SK-N-SH (cell line): ENCODE results near the gene TMEM60. TPM values are rescaled to one million over a fixed set of nuclear protein-coding genes. Genes with fewer than 3 reads are reported as not detected.

Experiments
- CTCF ChIA-PET: fragments of 300-600, 350-600 bp; formaldehyde crosslinking; extraction: SDS; loops from one replicate; lab custom pipeline; 2021; lab: Yijun Ruan, JAX
- POLR2A ChIA-PET: fragments of 350-600 bp; sonication (Branson Sonifier 250); formaldehyde crosslinking; extraction: SDS; loops from one replicate; lab custom pipeline; 2020; ENCODE audit warnings: antibody characterized with exemption, inconsistent platforms; lab: Yijun Ruan, JAX
- DNase-seq: peaks from one replicate; pipeline ENCODE4 v3.0.0; 2012
- H2AFZ ChIP-seq: fragments of 200-600 bp; sonication (generic); 2 replicates; pipeline ENCODE4 v1.8.1; 2016; ENCODE audit warnings: antibody characterized with exemption, mild to moderate bottlenecking, low read depth
- H3F3A ChIP-seq: fragments of 200-600 bp; sonication (generic); replicated peaks from 2 replicates; pipeline ENCODE3; 2016; ENCODE audit warnings: antibody characterized with exemption, mild to moderate bottlenecking; ENCODE audit not compliant: insufficient read depth
- H3K27ac ChIP-seq, 2 experiments: fragments of 200-500 bp in 1 of 2; fragments of 200-600 bp in 1 of 2; sonication (Bioruptor generic) in 1 of 2; sonication (generic), shearing (Covaris generic) in 1 of 2; 2 replicates each; pipeline versions ENCODE4 v1.5.1 to v1.6.1; 2014 to 2016; ENCODE audit warnings: low read depth in 2 of 2, inconsistent platforms in 1 of 2, low read length in 1 of 2, mild to moderate bottlenecking in 1 of 2, mixed read lengths in 1 of 2
- H3K27me3 ChIP-seq: fragments of 200-600 bp; sonication (generic), shearing (Covaris generic); 2 replicates; pipeline ENCODE4 v1.6.1; 2016; ENCODE audit warnings: mixed run types; ENCODE audit not compliant: insufficient read depth
- H3K36me3 ChIP-seq, 2 experiments: fragments of 200-500 bp in 1 of 2; fragments of 200-600 bp in 1 of 2; sonication (Bioruptor generic) in 1 of 2; sonication (generic) in 1 of 2; replicated peaks in 1 of 2; 2 replicates each; pipeline versions ENCODE3 to v1.5.1; 2014 to 2016; ENCODE audit warnings: low read length in 1 of 2, mild to moderate bottlenecking in 1 of 2; ENCODE audit not compliant: insufficient read depth in 2 of 2, control insufficient read depth in 1 of 2
- H3K4me1 ChIP-seq, 2 experiments: fragments of 200-500 bp in 1 of 2; fragments of 200-600 bp in 1 of 2; sonication (Bioruptor generic) in 1 of 2; sonication (generic), shearing (Covaris generic) in 1 of 2; 2 replicates each; pipeline versions ENCODE4 v1.5.1 to v1.6.1; 2014 to 2016; ENCODE audit warnings: low read depth in 1 of 2, low read length in 1 of 2, mixed run types in 1 of 2; ENCODE audit not compliant: insufficient read depth in 2 of 2, control insufficient read depth in 1 of 2
- H3K4me2 ChIP-seq: fragments of 200-600 bp; sonication (generic), shearing (Covaris generic); 2 replicates; pipeline ENCODE4 v1.6.1; 2017; ENCODE audit warnings: mixed run types
- H3K4me3 ChIP-seq, 2 experiments: fragments of 200-500 bp in 1 of 2; fragments of 200-600 bp in 1 of 2; sonication (Bioruptor generic) in 1 of 2; sonication (generic), shearing (Covaris generic) in 1 of 2; 2 replicates each; pipeline versions ENCODE4 v1.5.1 to v1.8.1; 2014 to 2016; ENCODE audit warnings: low read depth in 2 of 2, inconsistent platforms in 1 of 2, low read length in 1 of 2, mild to moderate bottlenecking in 1 of 2, mixed read lengths in 1 of 2, moderate library complexity in 1 of 2
- H3K79me2 ChIP-seq: fragments of 200-600 bp; sonication (generic); 2 replicates; pipeline ENCODE4 v1.8.1; 2017; ENCODE audit warnings: mild to moderate bottlenecking; ENCODE audit not compliant: insufficient read depth
- H3K9ac ChIP-seq: fragments of 200-600 bp; sonication (generic); 2 replicates; pipeline ENCODE4 v1.6.1; 2017; ENCODE audit warnings: mixed run types
- H3K9me2 ChIP-seq: fragments of 200-600 bp; sonication (generic); 2 replicates; pipeline ENCODE4 v1.6.1; 2017; ENCODE audit warnings: mixed run types
- H3K9me3 ChIP-seq: fragments of 200-600 bp; sonication (generic); 2 replicates; pipeline ENCODE4 v1.6.1; 2017; ENCODE audit warnings: mixed run types, mild to moderate bottlenecking, moderate library complexity
- H4K20me1 ChIP-seq: fragments of 200-600 bp; sonication (generic); 2 replicates; pipeline ENCODE4 v1.6.1; 2017; ENCODE audit warnings: mild to moderate bottlenecking, mixed run types; ENCODE audit not compliant: insufficient read depth
- CHD2 ChIP-seq: fragments of 150-350 bp; IDR thresholded peaks from 2 replicates; pipeline ENCODE4 v1.6.1; 2018; ENCODE audit warnings: low read length; ENCODE audit not compliant: partially characterized antibody
- FOXM1 ChIP-seq: IDR thresholded peaks from 2 replicates; pipeline ENCODE4 v1.4.0; 2012; ENCODE audit warnings: low read depth, mild to moderate bottlenecking
- JUND ChIP-seq: IDR thresholded peaks from 2 replicates; pipeline ENCODE4 v1.4.0; 2012
- MXI1 ChIP-seq: IDR thresholded peaks from 2 replicates; pipeline ENCODE4 v1.6.1; 2012; ENCODE audit warnings: mild to moderate bottlenecking, low read depth, low read length, improper control_type of control experiment
- NFIC ChIP-seq: IDR thresholded peaks from 2 replicates; pipeline ENCODE4 v1.4.0; 2012; ENCODE audit warnings: borderline replicate concordance
- NRF1 ChIP-seq: IDR thresholded peaks from 2 replicates; pipeline ENCODE4 v1.6.1; 2012; ENCODE audit warnings: low read depth, mild to moderate bottlenecking, low read length
- RXRA ChIP-seq: IDR thresholded peaks from 2 replicates; pipeline ENCODE4 v1.4.0; 2012; ENCODE audit warnings: low read depth, mild to moderate bottlenecking, borderline replicate concordance
- YY1 ChIP-seq: IDR thresholded peaks from 2 replicates; pipeline ENCODE4 v1.4.0; 2012; ENCODE audit warnings: low read depth, mild to moderate bottlenecking
- WGBS: methylation state at CpG from one replicate; pipeline ENCODE4 v1.1.6; 2017; ENCODE audit warnings: low lambda C conversion rate; 5-methylcytosine and 5-hydroxymethylcytosine counted together
- polyA plus RNA-seq, 3 experiments: library from polyadenylated mRNA; depleted of rRNA; stranded (reverse); fragments of >200 nt; gene quantifications; 2 replicates each; pipeline ENCODE4 v1.2.3, GENCODE V29; 2012
- TF ChIP-seq, protein P1 (sequence below): fragments of 200-600 bp; sonication (generic); IDR thresholded peaks from 2 replicates; pipeline ENCODE4 v1.6.1; 2017; ENCODE audit warnings: antibody characterized with exemption, mild to moderate bottlenecking, moderate library complexity
- TF ChIP-seq, protein P2 (sequence below): IDR thresholded peaks from 2 replicates; pipeline ENCODE4 v1.4.0; 2012; ENCODE audit warnings: low read depth, borderline replicate concordance
- TF ChIP-seq, protein P3 (sequence below): IDR thresholded peaks from 2 replicates; pipeline ENCODE4 v1.6.1; 2012; ENCODE audit warnings: mild to moderate bottlenecking, low read depth, low read length, moderate library complexity

The TMEM60 gene
- polyA plus RNA-seq, 1 of the 3 experiments (the other 2 are of a cell fraction), result 24.8 TPM

DNA sequence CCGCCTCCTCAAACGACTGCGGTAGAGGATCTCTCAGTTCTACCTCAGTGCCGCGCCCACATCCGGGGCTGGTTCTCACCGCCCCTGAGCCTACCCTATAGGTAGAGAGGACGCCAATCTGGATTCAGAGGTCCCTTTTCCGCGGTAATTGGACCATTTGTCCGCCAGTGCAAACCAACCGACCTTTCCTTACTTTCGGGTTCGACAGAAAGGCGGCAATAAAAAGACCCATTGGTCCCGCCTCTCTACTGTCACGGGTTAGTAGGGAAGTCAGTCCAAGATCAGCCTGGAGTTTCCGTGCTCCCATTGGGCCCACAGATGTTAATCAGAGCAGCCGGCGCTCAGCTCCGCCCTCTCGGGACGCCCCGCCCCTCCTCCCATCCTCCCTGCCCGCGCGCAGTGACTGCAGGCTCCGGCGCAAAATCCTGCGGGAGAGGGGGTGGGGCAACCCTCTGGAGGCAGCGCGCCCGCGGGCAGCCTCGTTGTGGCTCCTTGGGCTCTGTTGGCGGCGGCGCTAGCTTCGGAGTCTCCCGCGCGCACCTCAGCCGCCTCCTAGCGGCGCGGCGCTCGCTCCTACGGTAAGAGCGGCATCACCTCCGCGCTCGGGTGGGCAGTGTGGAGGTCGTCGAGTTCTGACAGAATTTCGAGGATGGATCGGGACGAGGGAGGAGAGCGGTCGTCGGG is at the start of gene TMEM60, which contains the start of gene PHTF2 (continued):
- TF ChIP-seq, protein P1, sequence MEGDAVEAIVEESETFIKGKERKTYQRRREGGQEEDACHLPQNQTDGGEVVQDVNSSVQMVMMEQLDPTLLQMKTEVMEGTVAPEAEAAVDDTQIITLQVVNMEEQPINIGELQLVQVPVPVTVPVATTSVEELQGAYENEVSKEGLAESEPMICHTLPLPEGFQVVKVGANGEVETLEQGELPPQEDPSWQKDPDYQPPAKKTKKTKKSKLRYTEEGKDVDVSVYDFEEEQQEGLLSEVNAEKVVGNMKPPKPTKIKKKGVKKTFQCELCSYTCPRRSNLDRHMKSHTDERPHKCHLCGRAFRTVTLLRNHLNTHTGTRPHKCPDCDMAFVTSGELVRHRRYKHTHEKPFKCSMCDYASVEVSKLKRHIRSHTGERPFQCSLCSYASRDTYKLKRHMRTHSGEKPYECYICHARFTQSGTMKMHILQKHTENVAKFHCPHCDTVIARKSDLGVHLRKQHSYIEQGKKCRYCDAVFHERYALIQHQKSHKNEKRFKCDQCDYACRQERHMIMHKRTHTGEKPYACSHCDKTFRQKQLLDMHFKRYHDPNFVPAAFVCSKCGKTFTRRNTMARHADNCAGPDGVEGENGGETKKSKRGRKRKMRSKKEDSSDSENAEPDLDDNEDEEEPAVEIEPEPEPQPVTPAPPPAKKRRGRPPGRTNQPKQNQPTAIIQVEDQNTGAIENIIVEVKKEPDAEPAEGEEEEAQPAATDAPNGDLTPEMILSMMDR, result peak; percentile 71
- TF ChIP-seq, protein P2, sequence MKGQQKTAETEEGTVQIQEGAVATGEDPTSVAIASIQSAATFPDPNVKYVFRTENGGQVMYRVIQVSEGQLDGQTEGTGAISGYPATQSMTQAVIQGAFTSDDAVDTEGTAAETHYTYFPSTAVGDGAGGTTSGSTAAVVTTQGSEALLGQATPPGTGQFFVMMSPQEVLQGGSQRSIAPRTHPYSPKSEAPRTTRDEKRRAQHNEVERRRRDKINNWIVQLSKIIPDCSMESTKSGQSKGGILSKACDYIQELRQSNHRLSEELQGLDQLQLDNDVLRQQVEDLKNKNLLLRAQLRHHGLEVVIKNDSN, result no peak; the same call in 1 of the 2 replicates
- no peak for TF ChIP-seq RXRA
- TF ChIP-seq NRF1, result peak; percentile 70
- TF ChIP-seq FOXM1, result no peak
- TF ChIP-seq CHD2, result peak; percentile 98
- no peak; the same call in 1 of the 2 replicates for TF ChIP-seq NFIC
- peak; percentile 19 for TF ChIP-seq YY1

DNA sequence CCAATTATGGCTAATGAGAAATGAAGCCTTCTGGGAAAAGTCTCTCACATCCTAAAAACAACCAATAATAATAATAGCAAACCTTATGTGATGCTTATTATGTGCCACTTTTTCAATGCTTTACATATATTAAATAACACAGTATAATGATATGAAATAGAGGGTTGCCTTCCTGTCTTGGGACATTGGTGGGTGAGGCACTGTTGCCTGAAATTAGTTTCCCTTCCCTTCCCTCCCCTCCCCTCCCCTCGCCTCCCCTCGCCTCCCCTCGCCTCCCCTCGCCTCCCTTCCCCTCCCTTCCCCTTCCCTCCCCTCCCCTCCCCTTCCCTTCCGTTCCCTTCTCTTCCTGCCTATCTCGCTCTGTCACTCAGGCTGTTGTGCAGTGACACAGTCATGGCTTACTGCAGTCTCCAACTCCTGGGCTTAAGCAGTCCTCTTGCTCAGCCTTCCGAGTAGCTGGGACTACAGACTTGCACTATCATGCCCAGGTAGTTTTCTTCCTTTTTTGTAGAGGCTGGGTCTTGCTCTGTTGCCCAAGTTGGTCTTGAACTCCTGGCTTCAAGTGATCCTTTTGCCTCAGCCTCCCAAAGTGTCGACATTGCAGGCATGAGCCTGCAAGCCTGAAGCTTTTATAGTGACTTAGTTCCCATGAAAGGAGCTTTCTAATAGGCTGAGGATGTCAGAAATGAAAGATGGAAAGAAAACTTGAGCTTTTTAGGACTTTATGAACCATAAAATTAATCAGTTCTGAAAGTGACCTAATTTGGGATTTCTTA is 48.3 kb upstream of the TMEM60 start:
- ChIA-PET POLR2A (no interaction called here), CTCF (no interaction called here)
- DNase-seq, result no peak
- H4K20me1 ChIP-seq, result no peaks in the 10 kb centered on the region
- H3K9ac ChIP-seq, result no peak overlapping the region
- peaks cover 0 to 13% of the 10 kb centered on the region in 2 experiments for H3K36me3 ChIP-seq
- WGBS, result 89% methylated on average over 8 of the region's 8 CpGs
- no peaks in the 10 kb centered on the region; a peak in 1 of 4 replicates for H3K4me1 ChIP-seq
- H3K9me2 ChIP-seq, result no peaks in the 10 kb centered on the region
- no peak overlapping the region for H3K4me2 ChIP-seq
- no peaks in the 10 kb centered on the region for H3K9me3 ChIP-seq
- H3K4me3 ChIP-seq, result no peak overlapping the region
- H3F3A ChIP-seq, result no peaks in the 10 kb centered on the region
- H3K27me3 ChIP-seq, result no peaks in the 10 kb centered on the region
- peaks cover 26% of the 10 kb centered on the region for H3K79me2 ChIP-seq
- no peak overlapping the region for H3K27ac ChIP-seq
- H2AFZ ChIP-seq, result no peak overlapping the region
- TF ChIP-seq MXI1, result no peak
- no peak for TF ChIP-seq JUND
- TF ChIP-seq, protein P3, sequence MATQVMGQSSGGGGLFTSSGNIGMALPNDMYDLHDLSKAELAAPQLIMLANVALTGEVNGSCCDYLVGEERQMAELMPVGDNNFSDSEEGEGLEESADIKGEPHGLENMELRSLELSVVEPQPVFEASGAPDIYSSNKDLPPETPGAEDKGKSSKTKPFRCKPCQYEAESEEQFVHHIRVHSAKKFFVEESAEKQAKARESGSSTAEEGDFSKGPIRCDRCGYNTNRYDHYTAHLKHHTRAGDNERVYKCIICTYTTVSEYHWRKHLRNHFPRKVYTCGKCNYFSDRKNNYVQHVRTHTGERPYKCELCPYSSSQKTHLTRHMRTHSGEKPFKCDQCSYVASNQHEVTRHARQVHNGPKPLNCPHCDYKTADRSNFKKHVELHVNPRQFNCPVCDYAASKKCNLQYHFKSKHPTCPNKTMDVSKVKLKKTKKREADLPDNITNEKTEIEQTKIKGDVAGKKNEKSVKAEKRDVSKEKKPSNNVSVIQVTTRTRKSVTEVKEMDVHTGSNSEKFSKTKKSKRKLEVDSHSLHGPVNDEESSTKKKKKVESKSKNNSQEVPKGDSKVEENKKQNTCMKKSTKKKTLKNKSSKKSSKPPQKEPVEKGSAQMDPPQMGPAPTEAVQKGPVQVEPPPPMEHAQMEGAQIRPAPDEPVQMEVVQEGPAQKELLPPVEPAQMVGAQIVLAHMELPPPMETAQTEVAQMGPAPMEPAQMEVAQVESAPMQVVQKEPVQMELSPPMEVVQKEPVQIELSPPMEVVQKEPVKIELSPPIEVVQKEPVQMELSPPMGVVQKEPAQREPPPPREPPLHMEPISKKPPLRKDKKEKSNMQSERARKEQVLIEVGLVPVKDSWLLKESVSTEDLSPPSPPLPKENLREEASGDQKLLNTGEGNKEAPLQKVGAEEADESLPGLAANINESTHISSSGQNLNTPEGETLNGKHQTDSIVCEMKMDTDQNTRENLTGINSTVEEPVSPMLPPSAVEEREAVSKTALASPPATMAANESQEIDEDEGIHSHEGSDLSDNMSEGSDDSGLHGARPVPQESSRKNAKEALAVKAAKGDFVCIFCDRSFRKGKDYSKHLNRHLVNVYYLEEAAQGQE, result no peak
